Measurements from ENCODE around the gene GPC1.
A peak's percentile ranks its signal among the peaks of the same experiment; 100 is the strongest.

Gene GPC1

GRCh38 chr2:240412211-240412861, 23.1 kb upstream of the GPC1 start:
- DNase-seq (ENCODE audit: low read depth in 3 of 3): no peak

DNA sequence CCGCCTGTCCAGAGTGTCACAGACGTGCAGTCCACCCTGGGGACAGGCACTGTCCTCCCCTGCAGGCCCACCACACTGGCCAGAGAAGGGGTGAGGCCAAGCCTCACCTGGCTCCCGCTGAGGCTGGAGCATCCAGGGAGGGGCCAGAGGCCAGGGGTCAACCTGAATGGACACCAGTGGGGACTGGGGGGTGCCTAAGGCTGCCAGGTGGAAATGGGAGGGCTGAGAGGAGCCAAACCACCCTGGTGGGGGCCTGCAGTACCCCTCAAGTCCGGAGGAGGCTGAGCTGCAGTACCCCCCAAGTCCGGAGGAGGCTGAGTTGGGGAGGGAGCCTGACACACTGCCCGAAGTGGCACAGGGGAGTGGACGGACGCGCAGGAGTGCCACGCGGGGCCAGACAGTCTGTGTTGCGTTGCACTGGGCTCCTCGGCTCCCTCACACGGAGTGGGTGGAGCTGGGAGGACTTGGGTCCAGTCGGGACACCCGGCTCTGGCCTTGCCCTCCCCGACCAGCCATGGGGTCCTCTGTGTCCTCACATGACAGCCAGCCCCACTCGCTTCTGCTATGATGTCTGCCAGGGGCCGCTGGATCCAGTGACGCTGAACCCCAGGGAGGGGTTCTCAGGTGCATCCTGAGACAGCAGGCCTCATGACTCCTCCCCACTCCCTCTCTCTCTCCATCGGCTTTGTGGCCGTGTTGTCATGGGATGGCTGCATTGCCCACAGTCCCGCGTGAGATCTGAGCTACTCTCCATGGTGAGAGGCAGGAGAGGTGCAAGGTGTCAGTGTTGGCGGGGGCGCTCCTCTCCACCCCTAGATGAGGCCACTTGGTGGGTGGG, 22.3 kb upstream of the GPC1 start:
- no peak for DNase-seq (ENCODE audit: low read depth in 3 of 3)

- DNase-seq (ENCODE audit: low read depth in 3 of 3): no peak
Observed at GRCh38 chr2:240413813-240414429, 21.5 kb upstream of the GPC1 start.

DNA sequence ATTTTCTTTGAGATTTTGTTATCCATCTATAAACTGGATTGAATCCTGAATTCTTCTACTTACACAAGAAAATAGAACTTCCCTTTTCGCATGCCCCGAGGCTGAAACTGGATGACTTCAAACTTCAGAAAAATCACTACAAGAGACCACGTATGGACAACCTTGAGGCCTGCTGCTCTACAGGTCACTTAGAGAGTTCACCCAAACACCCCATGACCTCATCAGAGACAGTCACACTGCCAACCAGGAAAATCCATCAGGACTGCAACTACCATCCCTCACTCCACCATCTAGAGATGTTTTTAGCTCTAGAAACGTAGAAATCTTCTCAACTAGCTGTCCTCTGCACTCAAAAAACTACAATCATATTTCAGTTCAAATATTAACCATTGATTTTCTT, 18.6 kb upstream of the GPC1 start:
- no peak for DNase-seq (ENCODE audit: low read depth in 3 of 3)

- DNase-seq (ENCODE audit: low read depth in 3 of 3): no peak
Observed at GRCh38 chr2:240418311-240418710, 17.2 kb upstream of the GPC1 start.

DNA sequence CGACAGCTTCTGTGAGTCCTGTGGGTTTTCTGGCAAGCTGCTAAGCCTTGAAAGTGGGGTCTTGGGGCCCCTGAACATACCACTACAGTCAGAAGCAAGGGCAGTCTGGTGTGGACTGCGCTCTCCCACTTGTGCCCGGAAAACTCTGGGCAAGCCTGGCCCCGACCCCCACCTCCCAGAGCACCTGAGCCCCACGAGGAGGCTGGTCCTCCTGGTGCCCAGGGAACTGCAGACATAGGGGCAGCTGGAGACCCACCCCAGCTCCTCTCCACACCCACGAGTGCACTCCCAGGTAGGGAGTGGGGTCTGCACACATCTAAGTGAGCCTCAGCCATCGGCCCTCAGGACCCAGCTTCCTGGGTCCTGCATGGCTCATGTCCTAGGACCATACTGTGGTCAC, 16.2 kb upstream of the GPC1 start:
- DNase-seq (ENCODE audit: low read depth in 3 of 3): no peak

GRCh38 chr2:240419723-240420122, 15.7 kb upstream of the GPC1 start:
- DNase-seq (ENCODE audit: low read depth in 3 of 3): no peak

GRCh38 chr2:240420206-240421104, 15.0 kb upstream of the GPC1 start:
- no peak for DNase-seq (ENCODE audit: low read depth in 3 of 3)

DNA sequence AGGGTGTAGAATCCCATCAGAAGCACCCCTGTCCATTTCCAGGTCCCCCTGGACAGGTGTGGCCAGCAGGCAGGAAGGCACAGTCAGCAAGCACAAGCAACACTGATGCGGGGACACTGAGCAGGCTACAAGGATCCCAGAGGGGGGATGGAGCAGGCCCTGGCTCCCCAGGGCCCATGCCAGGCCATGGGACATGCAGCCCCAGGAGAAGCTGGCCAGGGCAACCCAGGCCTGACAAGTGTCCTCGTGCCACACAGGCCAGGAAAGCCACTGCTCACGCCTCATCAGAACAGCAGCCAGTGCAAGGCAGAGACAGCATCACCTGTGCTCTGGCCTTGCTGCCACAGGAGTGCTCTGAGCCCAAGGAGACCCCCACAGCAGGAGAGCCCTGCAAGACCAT, 14.1 kb upstream of the GPC1 start:
- DNase-seq (ENCODE audit: low read depth in 3 of 3): no peak

- DNase-seq (ENCODE audit: low read depth in 3 of 3): no peak
Observed at GRCh38 chr2:240422658-240423329, 12.7 kb upstream of the GPC1 start.

GRCh38 chr2:240423788-240424191, 11.7 kb upstream of the GPC1 start:
- no peak for DNase-seq (ENCODE audit: low read depth in 3 of 3)

DNA sequence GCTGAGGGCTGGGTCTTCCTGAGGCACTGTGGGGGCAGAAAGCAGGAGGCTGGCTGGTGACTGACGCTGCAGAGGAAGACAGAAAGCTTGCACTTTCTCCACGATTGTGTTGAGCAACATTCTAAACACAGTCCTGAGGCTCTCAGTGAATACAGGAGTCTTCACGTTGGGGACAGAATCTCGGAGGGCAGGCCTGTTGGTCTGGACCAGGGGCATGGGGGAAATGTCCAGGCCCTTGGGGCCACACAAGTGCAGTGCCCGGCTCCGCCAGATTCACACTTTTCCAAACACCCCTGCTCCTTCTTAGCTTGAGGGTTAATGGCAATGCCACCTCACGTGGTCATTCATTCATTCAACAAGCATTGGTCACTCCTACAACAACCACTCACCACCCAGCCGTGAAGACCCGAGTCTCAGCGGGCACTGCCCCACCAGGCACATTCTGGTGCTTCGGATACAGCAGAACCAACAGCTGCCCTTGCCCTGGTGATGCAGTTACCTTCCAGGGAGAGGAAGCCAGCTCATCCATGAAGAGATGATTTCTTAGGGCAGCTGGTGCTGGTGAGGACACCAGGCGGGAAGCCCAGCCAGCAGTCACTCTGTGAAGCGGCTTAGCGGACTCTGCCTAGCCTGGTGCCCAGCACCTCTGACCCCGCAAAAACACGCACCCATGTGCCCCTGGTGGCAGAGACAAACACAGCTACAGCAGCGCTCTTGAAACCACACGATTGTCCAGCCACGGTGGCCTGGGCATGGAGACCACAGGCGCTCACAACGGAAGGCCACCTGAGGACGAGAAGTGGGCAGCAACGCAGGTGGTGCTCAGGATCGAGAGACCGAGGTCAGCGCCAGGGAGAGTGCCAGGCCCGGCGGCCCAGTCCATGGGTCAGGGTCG, 10.9 kb upstream of the GPC1 start:
- no peak for DNase-seq (ENCODE audit: low read depth in 3 of 3)

- DNase-seq (ENCODE audit: low read depth in 3 of 3): no peak
Observed at GRCh38 chr2:240425236-240425615, 10.2 kb upstream of the GPC1 start.

GRCh38 chr2:240425697-240426096, 9.8 kb upstream of the GPC1 start:
- no peak for DNase-seq (ENCODE audit: low read depth in 3 of 3)

- no peak for DNase-seq (ENCODE audit: low read depth in 3 of 3)
Observed at GRCh38 chr2:240426845-240427721, 8.4 kb upstream of the GPC1 start.

GRCh38 chr2:240427729-240428128, 7.7 kb upstream of the GPC1 start:
- DNase-seq (ENCODE audit: low read depth in 3 of 3): peak in 1 of 3 experiments; percentile 32

GRCh38 chr2:240428245-240428644, 7.2 kb upstream of the GPC1 start:
- peak in 1 of 3 experiments; percentile 33 for DNase-seq (ENCODE audit: low read depth in 3 of 3)

GRCh38 chr2:240429341-240429871, 6.1 kb upstream of the GPC1 start:
- DNase-seq (ENCODE audit: low read depth in 3 of 3): no peak

DNA sequence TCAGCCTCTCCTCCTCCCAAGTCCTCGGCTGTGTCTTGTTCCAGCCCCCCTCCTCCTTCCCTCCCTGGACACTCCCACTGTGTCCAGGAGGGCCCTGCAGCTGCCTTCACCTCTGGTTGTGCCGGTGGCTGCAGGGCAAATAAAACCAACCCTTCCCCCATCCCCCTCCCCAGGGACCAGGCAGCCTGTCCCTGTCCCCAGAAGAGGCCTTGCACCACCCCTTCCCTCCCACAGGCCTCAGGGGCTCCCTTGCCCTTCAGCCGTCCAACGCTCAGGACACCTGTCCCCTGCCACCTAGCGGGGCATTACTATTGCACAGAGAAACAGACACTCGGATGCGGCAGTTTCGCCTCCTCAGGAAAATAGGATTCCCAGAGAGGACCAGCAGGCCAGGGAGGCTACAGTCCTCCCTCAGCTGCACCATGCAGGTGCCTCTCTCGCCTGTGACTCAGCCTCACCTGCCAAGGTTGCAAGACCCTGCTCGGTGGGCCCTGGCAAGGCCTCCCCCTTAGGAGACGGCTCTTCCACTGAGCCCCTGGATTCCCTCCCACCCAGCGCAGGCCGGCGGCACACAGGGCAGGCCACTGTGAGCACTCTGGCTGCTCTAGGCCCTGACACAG, 5.5 kb upstream of the GPC1 start:
- DNase-seq (ENCODE audit: low read depth in 3 of 3): no peak
